NOMO-1 (cell line): Measurements from ENCODE around the gene IDH2.

Experiments used
- DNase-seq, 2 experiments: peaks; one replicate each; lab custom pipeline; 2025; ENCODE audit not compliant: unreplicated experiment in 2 of 2; lab: John Stamatoyannopoulos, UW

Gene IDH2

GRCh38 chr15:90065682-90066049 is 36.6 kb downstream of the IDH2 start:
- no peak for DNase-seq

- no peak for DNase-seq
Measured at GRCh38 chr15:90064911-90065681, 37.2 kb downstream of the IDH2 start.

DNA sequence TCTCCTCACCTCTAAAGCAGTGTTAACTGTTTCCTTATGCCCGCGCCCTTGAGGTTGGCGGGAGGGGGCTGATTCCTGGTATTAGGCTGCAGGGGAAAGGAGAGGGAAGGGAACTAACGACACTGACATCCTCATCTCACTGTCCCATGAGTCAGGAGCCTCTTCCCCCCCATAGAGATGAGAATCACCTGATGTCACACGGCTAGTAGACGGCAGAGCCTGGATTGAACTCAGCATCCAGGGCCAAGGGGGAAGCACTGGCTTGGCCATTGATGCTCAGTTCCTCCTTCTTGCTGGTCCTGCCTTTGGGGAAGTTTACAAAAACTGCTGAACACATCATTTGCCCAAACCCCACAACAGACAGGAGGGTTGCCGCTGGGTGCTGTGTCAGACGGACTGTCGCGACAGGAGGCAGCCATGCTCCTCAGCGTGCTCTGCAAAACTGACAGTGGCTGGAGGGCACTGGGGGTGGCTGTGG is 38.5 kb downstream of the IDH2 start:
- DNase-seq, result peak; percentile 79 to 83

DNA sequence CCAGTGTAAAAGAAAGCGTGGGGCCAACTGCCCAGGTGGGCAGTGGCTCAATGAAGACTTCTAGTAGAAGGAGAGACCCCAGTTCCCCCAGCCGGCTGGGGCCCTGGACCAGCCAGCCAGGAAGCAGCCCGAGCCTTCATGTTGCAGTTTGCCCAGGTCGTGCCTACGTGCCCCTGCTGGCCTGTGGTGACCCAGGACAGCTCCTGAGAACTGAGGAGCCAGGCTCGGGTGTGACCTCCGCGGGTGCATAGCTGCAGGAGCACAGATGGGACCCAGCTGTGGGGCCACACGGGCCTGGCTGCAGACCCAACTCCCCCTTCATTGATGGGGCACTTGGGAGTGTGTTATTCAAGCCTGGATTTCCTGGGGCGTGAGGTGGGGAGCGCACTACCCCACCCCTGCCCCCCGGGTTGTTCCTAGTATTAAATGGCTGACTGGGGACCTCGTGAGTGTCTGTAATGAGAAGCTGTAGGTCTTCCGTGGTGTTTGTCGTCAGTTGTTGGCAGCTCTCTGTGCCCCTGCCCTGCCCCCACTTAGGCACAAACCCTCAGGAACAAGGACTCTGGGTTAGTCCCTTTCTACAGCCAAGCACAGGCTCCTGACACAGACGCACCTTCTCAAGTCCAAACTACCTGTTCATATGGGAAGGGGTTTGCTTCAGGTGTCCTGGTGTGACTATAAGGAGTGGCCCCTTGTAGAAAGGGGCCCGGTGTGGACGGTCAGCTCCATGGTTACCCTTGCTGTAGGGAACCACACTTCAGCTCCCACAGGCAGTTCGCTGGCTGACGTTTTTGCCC is 39.1 kb downstream of the IDH2 start:
- no peak for DNase-seq

GRCh38 chr15:90062462-90062932 is 39.8 kb downstream of the IDH2 start:
- no peak for DNase-seq

DNA sequence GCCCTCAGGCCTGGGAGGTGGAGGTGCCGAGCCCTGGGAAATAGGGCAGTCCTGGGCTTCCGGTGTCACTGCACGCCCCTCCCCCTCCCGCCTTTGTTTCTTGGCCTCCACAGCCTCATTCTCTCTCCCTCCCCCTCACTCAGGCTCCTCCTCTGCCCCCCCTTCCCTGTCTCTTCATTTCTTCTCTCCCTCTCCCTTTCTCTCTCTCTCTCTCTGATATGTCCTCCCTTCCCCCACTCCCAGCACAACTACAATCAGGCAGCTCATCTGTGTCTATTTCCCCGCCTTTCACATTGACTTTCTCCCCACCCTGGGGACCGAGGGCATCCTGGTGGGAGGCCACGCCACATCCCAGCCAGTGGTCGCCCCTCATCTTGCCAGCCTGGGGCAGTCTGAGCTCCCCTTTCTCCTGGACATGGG is 40.2 kb downstream of the IDH2 start:
- no peak for DNase-seq

DNA sequence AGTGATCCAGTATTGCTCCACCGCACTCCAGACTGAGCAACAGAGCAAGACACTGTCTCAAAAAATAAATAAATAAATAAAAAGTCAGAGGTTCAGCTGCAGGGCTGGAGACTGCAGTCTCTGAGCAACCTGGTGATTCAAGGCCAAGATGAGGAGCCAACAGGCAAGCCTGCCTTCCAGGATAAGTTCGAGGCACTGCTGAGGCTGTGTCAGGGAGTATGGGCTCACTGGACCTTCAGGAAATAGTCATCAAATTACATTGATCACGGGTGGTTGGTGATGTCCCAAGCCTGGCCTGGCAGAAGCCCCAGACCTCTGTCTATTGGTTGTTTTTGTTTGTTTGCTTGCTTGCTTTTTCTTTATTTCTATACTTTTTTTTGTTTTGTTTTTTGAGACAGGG is 41.5 kb downstream of the IDH2 start:
- no peak for DNase-seq

- DNase-seq, result peak; percentile 99
Measured at GRCh38 chr15:90059208-90059985, 42.9 kb downstream of the IDH2 start.

DNA sequence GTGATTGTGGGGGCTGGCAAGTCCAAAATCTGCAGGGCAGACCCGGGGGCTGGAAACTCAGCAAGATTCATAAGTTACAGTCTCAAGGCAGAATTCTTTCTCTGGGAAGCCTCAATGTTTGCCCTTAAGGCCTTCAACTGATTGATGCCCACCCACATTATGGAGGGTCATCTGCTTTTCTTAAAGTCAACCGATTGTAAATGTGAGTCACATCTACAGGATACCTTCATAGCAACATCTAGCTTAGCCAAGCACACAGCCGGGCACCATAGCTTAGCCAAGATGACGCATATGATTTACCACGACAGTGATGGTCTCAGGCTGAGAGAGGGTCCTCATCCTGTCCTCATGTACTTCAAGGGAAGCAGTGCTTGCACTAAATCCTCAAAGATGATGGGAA is 43.5 kb downstream of the IDH2 start:
- DNase-seq, result peak in 1 of 2 experiments; percentile 7

- DNase-seq, result peak; percentile 42 to 60
Measured at GRCh38 chr15:90058308-90058707, 44.0 kb downstream of the IDH2 start.

DNA sequence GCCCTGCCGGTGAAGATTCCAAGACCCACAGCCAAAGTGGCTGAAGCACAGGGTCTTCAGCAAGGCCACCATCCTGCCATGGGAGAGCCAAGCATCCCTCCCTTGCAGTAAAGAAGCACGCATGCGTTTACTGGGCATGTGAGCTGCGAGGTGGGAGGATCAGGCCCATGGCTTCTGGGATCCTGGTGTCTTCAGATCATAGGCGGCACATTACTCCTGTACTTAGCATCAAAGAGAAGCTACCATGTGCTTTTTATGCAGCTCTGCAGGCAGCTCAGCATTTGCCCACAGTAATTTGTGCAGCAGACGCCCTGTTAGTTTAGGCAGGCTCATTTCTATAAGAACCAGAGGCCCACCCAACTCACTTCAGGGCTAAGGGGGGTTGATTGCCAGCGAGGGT is 45.7 kb downstream of the IDH2 start:
- DNase-seq, result no peak

DNA sequence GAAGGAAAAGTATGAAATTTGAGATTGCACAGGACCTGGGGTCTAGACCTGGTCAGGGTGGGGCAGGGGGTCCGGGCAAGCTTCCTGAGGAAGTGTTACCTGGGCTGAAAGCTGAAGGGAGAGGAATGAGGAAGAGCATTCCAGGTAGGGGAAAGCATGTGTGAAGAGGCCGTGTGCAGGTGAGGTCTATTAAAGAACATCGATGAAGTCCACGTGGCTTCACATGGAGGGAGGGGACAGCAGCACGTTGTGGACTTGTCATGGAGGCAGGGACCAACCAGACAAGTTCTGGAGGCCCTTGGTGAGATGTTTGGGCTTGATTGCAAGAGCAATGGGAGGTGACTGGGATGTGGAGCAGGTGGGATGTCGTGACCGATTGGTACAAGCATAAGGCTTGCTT is 47.1 kb downstream of the IDH2 start:
- no peak for DNase-seq

DNA sequence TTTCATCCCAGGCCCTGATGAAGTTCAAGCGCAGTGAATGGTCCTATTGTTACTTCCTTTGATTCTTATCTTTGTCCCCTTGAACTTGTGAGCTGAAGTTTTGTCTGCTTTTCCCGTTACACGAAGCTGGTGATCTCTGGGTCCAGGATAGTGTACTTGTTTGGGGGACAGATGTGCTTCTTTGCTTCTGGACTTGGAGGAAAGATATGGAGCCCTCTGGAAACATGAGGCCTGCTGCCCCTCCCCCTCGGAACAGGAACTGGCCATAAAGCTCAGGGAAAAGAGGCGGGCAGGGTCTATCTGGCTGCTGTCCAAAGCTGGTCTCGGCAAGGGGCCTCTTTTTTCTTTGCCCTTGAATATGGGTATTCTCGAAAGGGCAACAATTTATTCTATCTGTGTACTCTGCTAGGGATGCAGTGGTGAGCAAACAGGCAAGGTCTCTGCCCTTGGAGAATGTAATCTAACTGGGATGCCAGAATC is 47.6 kb downstream of the IDH2 start:
- no peak for DNase-seq

GRCh38 chr15:90053685-90054466 is 48.4 kb downstream of the IDH2 start:
- DNase-seq, result no peak

- no peak for DNase-seq
Measured at GRCh38 chr15:90051874-90052273, 50.4 kb downstream of the IDH2 start.

- DNase-seq, result no peak
Measured at GRCh38 chr15:90049666-90050604, 52.3 kb downstream of the IDH2 start.

- no peak for DNase-seq
Measured at GRCh38 chr15:90049030-90049429, 53.2 kb downstream of the IDH2 start.

DNA sequence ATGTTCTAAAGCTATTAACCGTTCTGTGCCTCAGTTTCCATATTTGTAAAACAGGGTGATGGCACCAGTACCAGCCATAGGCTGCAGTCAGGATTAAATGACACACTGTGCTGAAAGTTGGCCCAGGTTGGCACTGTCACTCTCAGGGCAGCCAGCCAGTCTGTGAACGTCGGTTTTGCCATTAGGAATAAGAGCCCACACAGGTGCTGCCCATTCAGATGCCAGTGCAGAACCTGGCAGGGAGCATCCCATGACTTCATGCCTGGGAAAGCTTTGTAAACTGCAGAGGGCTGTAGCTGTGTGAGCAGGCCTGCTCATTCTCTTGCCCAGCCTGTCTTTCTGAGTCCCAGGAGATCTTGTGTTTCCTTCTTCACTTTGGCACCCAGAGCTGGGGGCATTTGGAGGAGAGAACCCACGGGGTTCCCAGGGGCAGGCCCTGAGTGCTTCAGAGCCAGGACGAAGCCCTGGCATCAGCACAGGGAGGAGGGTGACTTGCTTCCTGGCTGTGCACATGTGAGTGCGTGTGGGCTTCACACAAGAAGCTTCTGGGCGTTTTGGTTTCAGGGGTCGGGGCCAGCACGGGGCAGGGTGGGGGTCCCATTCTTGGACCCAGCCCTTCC is 54.2 kb downstream of the IDH2 start:
- DNase-seq, result no peak
